Activated naive CD8-positive, alpha-beta T cell treated with anti-CD3 and anti-CD28 coated beads, Interleukin-2, amount 10 ng/mL, durations not matched to agents 7 days and 5 days (primary cell): Measurements from ENCODE around the gene KIRREL3. TPM values are rescaled to one million over a fixed set of nuclear protein-coding genes. Genes with fewer than 3 reads are reported as not detected.

Experiments used
- ATAC-seq: fragments of 150-1000 bp; cut with Tn5 transposase; one replicate; pipeline ENCODE4 v1.10.0; 2021; ENCODE audit warnings: low read depth, moderate library complexity
- POLR2A ChIA-PET: fragments of 350-600 bp; sonication (Branson Sonifier 250); formaldehyde crosslinking; loops from one replicate; lab custom pipeline; 2021; ENCODE audit warnings: antibody characterized with exemption; lab: Charles Lee
- DNase-seq: peaks from one replicate; pipeline ENCODE4 v3.0.0; 2021
- H3K27ac Mint-ChIP-seq: one replicate; pipeline ENCODE4 v1.8.0; 2022; ENCODE audit warnings: mild to moderate bottlenecking, mixed read lengths
- H3K27me3 Mint-ChIP-seq: one replicate; pipeline ENCODE4 v1.8.0; 2022; ENCODE audit warnings: mild to moderate bottlenecking, moderate library complexity, mixed read lengths
- H3K36me3 Mint-ChIP-seq: one replicate; pipeline ENCODE4 v1.8.0; 2021; ENCODE audit warnings: mild to moderate bottlenecking, mixed read lengths
- H3K4me1 Mint-ChIP-seq: one replicate; pipeline ENCODE4 v1.8.0; 2021; ENCODE audit warnings: mixed read lengths
- H3K4me3 Mint-ChIP-seq: one replicate; pipeline ENCODE4 v1.8.0; 2022; ENCODE audit warnings: mild to moderate bottlenecking, moderate library complexity, mixed read lengths
- H3K9me3 Mint-ChIP-seq: one replicate; pipeline ENCODE4 v1.8.0; 2021; ENCODE audit warnings: mixed read lengths
- total RNA-seq, 2 experiments: library from RNA; stranded (reverse); gene quantifications; one replicate each; pipeline ENCODE4 v1.2.3, GENCODE V29; 2021

The KIRREL3 gene
- total RNA-seq, 2 experiments from 2014 or later: not detected

- H3K36me3 Mint-ChIP-seq: no peaks in the 10 kb centered on the region
- H3K4me3 Mint-ChIP-seq: no peak overlapping the region
- peaks cover 11% of the 10 kb centered on the region for H3K27me3 Mint-ChIP-seq
- ATAC-seq (no peak), DNase-seq (no peak)
- H3K27ac Mint-ChIP-seq: no peak overlapping the region
- POLR2A ChIA-PET: no interaction called here
- peaks cover 4% of the 10 kb centered on the region for H3K4me1 Mint-ChIP-seq
- no peaks in the 10 kb centered on the region for H3K9me3 Mint-ChIP-seq
Measured at GRCh38 chr11:126438691-126439090, 561.9 kb downstream of the KIRREL3 start.

GRCh38 chr11:126438272-126438671 lies 562.3 kb downstream of the KIRREL3 start:
- Mint-ChIP-seq H3K27ac (no peak overlapping the region), H3K36me3 (no peaks in the 10 kb centered on the region), H3K4me3 (no peak overlapping the region), H3K27me3 (peaks cover 8% of the 10 kb centered on the region), H3K4me1 (peaks cover 3% of the 10 kb centered on the region), H3K9me3 (no peaks in the 10 kb centered on the region)
- DNase-seq (no peak), ATAC-seq (no peak)
- POLR2A ChIA-PET: no interaction called here

GRCh38 chr11:126437731-126438130 lies 562.8 kb downstream of the KIRREL3 start:
- Mint-ChIP-seq H3K27ac (no peak overlapping the region), H3K27me3 (peaks cover 8% of the 10 kb centered on the region), H3K36me3 (no peaks in the 10 kb centered on the region), H3K4me3 (no peak overlapping the region), H3K9me3 (no peaks in the 10 kb centered on the region), H3K4me1 (peaks cover 3% of the 10 kb centered on the region)
- DNase-seq (no peak), ATAC-seq (no peak)
- POLR2A ChIA-PET: no interaction called here

- H3K4me1 Mint-ChIP-seq: peaks cover 3% of the 10 kb centered on the region
- no peak for DNase-seq
- ATAC-seq: no peak
- H3K27me3 Mint-ChIP-seq: peaks cover 5% of the 10 kb centered on the region
- no peak overlapping the region for H3K27ac Mint-ChIP-seq
- no peak overlapping the region for H3K4me3 Mint-ChIP-seq
- no peaks in the 10 kb centered on the region for H3K36me3 Mint-ChIP-seq
- H3K9me3 Mint-ChIP-seq: no peaks in the 10 kb centered on the region
- POLR2A ChIA-PET: no interaction called here
Measured at GRCh38 chr11:126436209-126436755, 564.3 kb downstream of the KIRREL3 start.

GRCh38 chr11:126434950-126435335 lies 565.6 kb downstream of the KIRREL3 start:
- ATAC-seq (no peak), DNase-seq (no peak)
- no peaks in the 10 kb centered on the region for H3K27me3 Mint-ChIP-seq
- no peaks in the 10 kb centered on the region for H3K36me3 Mint-ChIP-seq
- no peaks in the 10 kb centered on the region for H3K9me3 Mint-ChIP-seq
- no peak overlapping the region for H3K27ac Mint-ChIP-seq
- no peak overlapping the region for H3K4me3 Mint-ChIP-seq
- POLR2A ChIA-PET: no interaction called here
- H3K4me1 Mint-ChIP-seq: no peaks in the 10 kb centered on the region

GRCh38 chr11:126433989-126434949 lies 566.3 kb downstream of the KIRREL3 start:
- no peaks in the 10 kb centered on the region for H3K27me3 Mint-ChIP-seq
- POLR2A ChIA-PET: no interaction called here
- no peak overlapping the region for H3K4me3 Mint-ChIP-seq
- H3K36me3 Mint-ChIP-seq: no peaks in the 10 kb centered on the region
- no peaks in the 10 kb centered on the region for H3K4me1 Mint-ChIP-seq
- no peak overlapping the region for H3K27ac Mint-ChIP-seq
- H3K9me3 Mint-ChIP-seq: no peaks in the 10 kb centered on the region
- DNase-seq (no peak), ATAC-seq (no peak)

GRCh38 chr11:126433244-126433846 lies 567.2 kb downstream of the KIRREL3 start:
- DNase-seq (no peak), ATAC-seq (no peak)
- H3K4me1 Mint-ChIP-seq: no peaks in the 10 kb centered on the region
- H3K4me3 Mint-ChIP-seq: no peak overlapping the region
- no peak overlapping the region for H3K27ac Mint-ChIP-seq
- no peaks in the 10 kb centered on the region for H3K36me3 Mint-ChIP-seq
- POLR2A ChIA-PET: no interaction called here
- H3K9me3 Mint-ChIP-seq: no peaks in the 10 kb centered on the region
- H3K27me3 Mint-ChIP-seq: no peaks in the 10 kb centered on the region

- H3K4me1 Mint-ChIP-seq: no peaks in the 10 kb centered on the region
- H3K4me3 Mint-ChIP-seq: no peak overlapping the region
- no peak overlapping the region for H3K27ac Mint-ChIP-seq
- DNase-seq (no peak), ATAC-seq (no peak)
- H3K36me3 Mint-ChIP-seq: no peaks in the 10 kb centered on the region
- no peaks in the 10 kb centered on the region for H3K9me3 Mint-ChIP-seq
- H3K27me3 Mint-ChIP-seq: no peaks in the 10 kb centered on the region
- POLR2A ChIA-PET: no interaction called here
Measured at GRCh38 chr11:126432525-126432924, 568.0 kb downstream of the KIRREL3 start.

- Mint-ChIP-seq H3K4me1 (no peaks in the 10 kb centered on the region), H3K36me3 (no peaks in the 10 kb centered on the region), H3K27ac (no peak overlapping the region), H3K27me3 (no peaks in the 10 kb centered on the region), H3K4me3 (no peak overlapping the region), H3K9me3 (no peaks in the 10 kb centered on the region)
- POLR2A ChIA-PET: no interaction called here
- no peak for ATAC-seq
- no peak for DNase-seq
Measured at GRCh38 chr11:126432065-126432461, 568.5 kb downstream of the KIRREL3 start.

GRCh38 chr11:126431401-126432064 lies 569.0 kb downstream of the KIRREL3 start:
- Mint-ChIP-seq H3K36me3 (no peaks in the 10 kb centered on the region), H3K4me3 (no peak overlapping the region), H3K9me3 (no peaks in the 10 kb centered on the region), H3K27ac (no peak overlapping the region), H3K4me1 (no peaks in the 10 kb centered on the region), H3K27me3 (no peaks in the 10 kb centered on the region)
- ATAC-seq: no peak
- DNase-seq: no peak
- POLR2A ChIA-PET: no interaction called here

- H3K36me3 Mint-ChIP-seq: no peaks in the 10 kb centered on the region
- H3K4me1 Mint-ChIP-seq: no peaks in the 10 kb centered on the region
- no peaks in the 10 kb centered on the region for H3K27me3 Mint-ChIP-seq
- ATAC-seq: no peak
- H3K27ac Mint-ChIP-seq: no peak overlapping the region
- H3K9me3 Mint-ChIP-seq: no peaks in the 10 kb centered on the region
- H3K4me3 Mint-ChIP-seq: no peak overlapping the region
- no peak for DNase-seq
- POLR2A ChIA-PET: no interaction called here
Measured at GRCh38 chr11:126430581-126431335, 569.8 kb downstream of the KIRREL3 start.

- no peak for DNase-seq
- no peaks in the 10 kb centered on the region for H3K27me3 Mint-ChIP-seq
- H3K9me3 Mint-ChIP-seq: no peaks in the 10 kb centered on the region
- POLR2A ChIA-PET: no interaction called here
- no peak overlapping the region for H3K27ac Mint-ChIP-seq
- H3K4me1 Mint-ChIP-seq: peaks cover 4% of the 10 kb centered on the region
- no peak for ATAC-seq
- no peak overlapping the region for H3K4me3 Mint-ChIP-seq
- no peaks in the 10 kb centered on the region for H3K36me3 Mint-ChIP-seq
Measured at GRCh38 chr11:126426820-126427749, 573.5 kb downstream of the KIRREL3 start.
